ENCODE results near the gene IFITM1. TPM values are rescaled to one million over a fixed set of nuclear protein-coding genes. Genes with fewer than 3 reads are reported as not detected.

Gene IFITM1
- total and polyA plus RNA-seq, 7 donors: 41.2 to 580 (median 91.5) TPM

DNA sequence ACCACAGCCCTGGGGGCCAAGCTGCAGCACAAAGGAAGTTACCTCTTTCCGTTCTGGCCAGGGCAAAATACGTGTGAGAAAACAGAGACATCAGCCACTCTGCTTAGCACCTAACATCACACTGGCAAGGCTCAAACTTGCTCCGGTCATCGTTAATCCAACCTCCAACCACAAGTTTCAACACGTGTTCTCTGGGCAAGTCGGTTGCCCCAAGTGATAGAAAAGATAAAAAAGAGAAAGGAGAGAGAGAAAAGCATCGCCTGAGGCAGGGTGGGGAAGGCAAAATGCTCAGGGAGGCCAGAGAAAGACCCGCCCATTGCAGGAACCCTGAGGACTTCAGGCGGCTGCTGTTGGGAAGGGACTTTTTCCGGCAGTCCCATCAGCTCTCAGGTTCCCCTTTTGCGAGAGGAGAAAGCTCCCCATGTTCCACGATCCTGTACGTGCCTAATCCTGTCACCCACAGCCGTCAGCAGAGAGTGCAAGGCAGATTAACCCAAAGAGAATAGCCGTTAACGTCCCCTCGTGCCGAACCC, 36.9 kb downstream of the IFITM1 start:
- WGBS, 2 donors: 41 to 73% methylated on average over 18 of the region's 18 CpGs
- Histone ChIP-seq H3K27me3 (no peaks in the 10 kb centered on the region), H3K4me1 (peaks cover 0 to 34% (median 33%) of the 10 kb centered on the region in 4 donors), H3K27ac (peak overlapping the region in 1 of 4 donors; percentile 10), H3K4me3 (no peak overlapping the region), H3K9me3 (no peaks in the 10 kb centered on the region), H3K36me3 (no peaks in the 10 kb centered on the region)
- intact Hi-C loops (cut with DNase I): no loop called here
- TF ChIP-seq, protein P1, sequence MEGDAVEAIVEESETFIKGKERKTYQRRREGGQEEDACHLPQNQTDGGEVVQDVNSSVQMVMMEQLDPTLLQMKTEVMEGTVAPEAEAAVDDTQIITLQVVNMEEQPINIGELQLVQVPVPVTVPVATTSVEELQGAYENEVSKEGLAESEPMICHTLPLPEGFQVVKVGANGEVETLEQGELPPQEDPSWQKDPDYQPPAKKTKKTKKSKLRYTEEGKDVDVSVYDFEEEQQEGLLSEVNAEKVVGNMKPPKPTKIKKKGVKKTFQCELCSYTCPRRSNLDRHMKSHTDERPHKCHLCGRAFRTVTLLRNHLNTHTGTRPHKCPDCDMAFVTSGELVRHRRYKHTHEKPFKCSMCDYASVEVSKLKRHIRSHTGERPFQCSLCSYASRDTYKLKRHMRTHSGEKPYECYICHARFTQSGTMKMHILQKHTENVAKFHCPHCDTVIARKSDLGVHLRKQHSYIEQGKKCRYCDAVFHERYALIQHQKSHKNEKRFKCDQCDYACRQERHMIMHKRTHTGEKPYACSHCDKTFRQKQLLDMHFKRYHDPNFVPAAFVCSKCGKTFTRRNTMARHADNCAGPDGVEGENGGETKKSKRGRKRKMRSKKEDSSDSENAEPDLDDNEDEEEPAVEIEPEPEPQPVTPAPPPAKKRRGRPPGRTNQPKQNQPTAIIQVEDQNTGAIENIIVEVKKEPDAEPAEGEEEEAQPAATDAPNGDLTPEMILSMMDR (IDR thresholded peaks at IDR 0.05): no peak
- no peak for TF ChIP-seq EP300 (IDR thresholded peaks at IDR 0.05)
- TF ChIP-seq POLR2A (IDR thresholded peaks at IDR 0.05): no peak
- TF ChIP-seq POLR2AphosphoS5 (IDR thresholded peaks at IDR 0.05): no peak
- DNase-seq: no peak

DNA sequence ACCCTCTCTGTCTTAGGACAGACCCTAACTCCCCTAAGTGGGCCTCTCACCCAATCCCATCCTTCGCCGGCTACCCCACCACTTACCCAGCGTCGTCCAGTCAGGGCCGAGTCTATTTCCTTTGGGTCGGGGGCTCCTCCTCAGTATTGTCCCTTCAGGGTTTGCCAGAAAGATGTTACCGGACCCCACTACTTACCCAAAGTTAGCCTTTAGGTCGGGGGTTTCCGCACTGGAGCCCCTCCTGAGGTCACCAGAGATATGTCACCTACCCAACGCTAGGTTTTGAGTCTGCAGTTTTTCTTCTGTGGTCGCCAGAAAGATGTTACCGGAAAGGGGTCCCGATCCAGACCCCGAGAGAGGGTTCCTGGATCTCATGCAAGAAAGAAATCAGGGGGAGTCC, 37.6 kb downstream of the IFITM1 start:
- no peak for DNase-seq
- H3K9me3 ChIP-seq: no peaks in the 10 kb centered on the region
- no peak overlapping the region for H3K4me3 ChIP-seq
- no peak for TF ChIP-seq POLR2AphosphoS5 (IDR thresholded peaks at IDR 0.05)
- no peak for TF ChIP-seq EP300 (IDR thresholded peaks at IDR 0.05)
- no peak for TF ChIP-seq POLR2A (IDR thresholded peaks at IDR 0.05)
- TF ChIP-seq, protein P1 (IDR thresholded peaks at IDR 0.05): no peak
- intact Hi-C loops (cut with DNase I): no loop called here
- peaks cover 0 to 34% (median 33%) of the 10 kb centered on the region in 4 donors for H3K4me1 ChIP-seq
- H3K27ac ChIP-seq: peak overlapping the region in 1 of 4 donors; percentile 10
- no peaks in the 10 kb centered on the region for H3K36me3 ChIP-seq
- H3K27me3 ChIP-seq: no peaks in the 10 kb centered on the region
- WGBS, 2 donors: 96% methylated on average over 14 of the region's 14 CpGs

DNA sequence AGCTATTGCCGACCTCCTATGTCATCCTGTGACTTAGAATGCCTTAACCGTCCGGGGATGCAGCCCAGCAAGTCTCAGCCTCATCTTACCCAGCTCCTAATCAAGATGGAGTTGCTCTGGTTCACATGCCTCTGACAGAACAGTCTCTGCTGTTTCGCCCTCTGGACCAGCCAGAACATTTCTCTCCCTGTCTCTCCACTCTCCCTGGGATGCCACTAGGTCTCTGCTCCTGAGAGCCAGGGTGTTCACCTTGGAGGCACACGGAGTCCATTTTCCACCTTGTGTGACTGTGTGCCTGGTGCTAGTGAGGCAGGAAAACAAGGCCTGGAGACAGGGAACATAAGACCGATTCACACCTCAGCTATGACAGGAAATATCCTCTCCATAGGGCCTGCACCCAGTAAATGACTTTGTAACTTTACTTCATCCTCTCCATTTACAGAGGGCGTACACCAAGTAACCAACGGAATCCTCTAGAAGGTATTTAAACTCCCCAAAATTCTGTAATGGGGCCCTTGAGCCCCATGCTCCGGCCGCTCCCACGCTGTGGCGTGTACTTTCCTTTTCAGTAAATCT, 38.7 kb downstream of the IFITM1 start:
- Histone ChIP-seq H3K4me3 (no peak overlapping the region), H3K27ac (peak overlapping the region; percentile 98 to 100 (median 100)), H3K9me3 (no peaks in the 10 kb centered on the region), H3K36me3 (no peaks in the 10 kb centered on the region), H3K4me1 (peaks cover 0 to 34% (median 33%) of the 10 kb centered on the region in 4 donors), H3K27me3 (no peaks in the 10 kb centered on the region)
- TF ChIP-seq, protein P1 (IDR thresholded peaks at IDR 0.05): no peak
- TF ChIP-seq EP300 (IDR thresholded peaks at IDR 0.05) (no peak), POLR2A (IDR thresholded peaks at IDR 0.05) (no peak), POLR2AphosphoS5 (IDR thresholded peaks at IDR 0.05) (no peak)
- WGBS, 2 donors: 89 to 91% methylated on average over 12 of the region's 12 CpGs
- no peak for DNase-seq
- intact Hi-C loops (cut with DNase I): loop anchor here (1.0 kb wide), 1 partner anchor 26 kb away; no protein-coding TSS in a partner anchor

DNA sequence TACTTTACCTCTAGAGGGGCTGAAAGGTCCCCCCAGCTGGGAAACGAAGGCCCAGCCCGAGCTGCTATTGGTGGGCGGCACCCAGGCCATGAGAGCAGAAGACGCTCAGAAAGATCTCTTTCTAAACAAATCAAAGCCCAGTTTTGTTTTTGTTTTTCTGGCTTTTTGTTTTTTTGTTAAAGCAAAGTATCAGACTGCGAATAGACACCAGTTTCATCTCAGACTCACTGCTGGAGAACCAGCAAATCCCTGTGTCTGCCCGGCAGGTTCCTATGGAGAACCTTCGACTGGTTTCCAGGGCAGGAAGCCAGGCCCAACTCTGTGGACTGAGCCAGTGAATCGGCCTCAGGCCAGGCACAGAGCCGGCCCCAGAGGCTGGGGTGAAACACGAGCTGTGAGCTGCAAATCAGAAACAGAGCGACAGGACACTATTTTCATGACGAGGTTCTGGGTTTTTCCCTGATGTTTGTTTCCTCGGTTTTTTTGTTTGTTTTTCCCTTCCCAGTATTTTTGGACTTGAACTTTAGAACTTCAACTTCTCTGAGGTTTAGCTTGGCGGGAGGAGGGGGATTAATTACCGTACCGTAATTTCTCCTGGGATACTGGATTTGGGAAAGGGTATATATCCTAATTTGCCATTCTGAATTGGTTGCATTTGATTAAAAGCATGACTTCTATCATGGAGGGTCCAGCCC, 39.5 kb downstream of the IFITM1 start:
- intact Hi-C loops (cut with DNase I): loop anchor here (1.0 kb wide), 1 partner anchor 27 kb away; no protein-coding TSS in a partner anchor
- Histone ChIP-seq H3K4me1 (peaks cover 0 to 40% (median 35%) of the 10 kb centered on the region in 4 donors), H3K4me3 (no peak overlapping the region)

More for the DNA sequence above, 39.5 kb downstream of the IFITM1 start:
- Histone ChIP-seq H3K27me3 (no peaks in the 10 kb centered on the region), H3K36me3 (no peaks in the 10 kb centered on the region), H3K9me3 (no peaks in the 10 kb centered on the region), H3K27ac (peak overlapping the region; percentile 98 to 100 (median 100))
- peak; percentile 96 for DNase-seq
- 28 to 44% methylated on average over 16 of the region's 16 CpGs for WGBS, 2 donors
- TF ChIP-seq EP300 (IDR thresholded peaks at IDR 0.05) (peak in 1 of 4 donors; percentile 10), POLR2A (IDR thresholded peaks at IDR 0.05) (no peak), POLR2AphosphoS5 (IDR thresholded peaks at IDR 0.05) (peak; percentile 53 to 80 (median 66))
- TF ChIP-seq, protein P1 (IDR thresholded peaks at IDR 0.05): no peak
